GM18870 (cell line): ENCODE measurements around the gene LOXHD1.

Source experiments
- ATAC-seq: cut with Tn5 transposase; IDR thresholded peaks from one replicate; pipeline ENCODE4 v1.9.1; 2021; ENCODE audit warnings: moderate library complexity; ENCODE audit not compliant: unreplicated experiment

LOXHD1 gene

DNA sequence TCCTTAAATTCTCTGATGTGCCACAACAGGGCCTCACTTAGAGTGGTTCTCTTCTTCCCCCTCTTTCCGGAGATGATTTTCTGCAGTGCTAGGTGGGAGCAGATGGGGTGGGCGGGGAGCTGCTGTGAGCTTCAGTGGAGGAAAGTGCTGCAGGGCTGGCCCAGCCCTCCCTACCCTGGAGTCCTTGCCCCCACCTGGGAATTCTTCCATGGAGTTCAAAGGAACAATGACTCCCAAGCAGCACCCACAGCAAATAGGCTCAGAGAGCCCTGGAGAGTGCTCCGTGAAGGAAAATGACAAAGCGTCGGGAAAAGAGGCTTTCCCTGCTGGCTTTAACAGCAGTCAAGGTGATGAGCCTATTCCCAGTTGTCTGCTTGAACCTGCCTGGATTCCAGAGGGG is 28.8 kb downstream of the LOXHD1 start:
- no peak for ATAC-seq

DNA sequence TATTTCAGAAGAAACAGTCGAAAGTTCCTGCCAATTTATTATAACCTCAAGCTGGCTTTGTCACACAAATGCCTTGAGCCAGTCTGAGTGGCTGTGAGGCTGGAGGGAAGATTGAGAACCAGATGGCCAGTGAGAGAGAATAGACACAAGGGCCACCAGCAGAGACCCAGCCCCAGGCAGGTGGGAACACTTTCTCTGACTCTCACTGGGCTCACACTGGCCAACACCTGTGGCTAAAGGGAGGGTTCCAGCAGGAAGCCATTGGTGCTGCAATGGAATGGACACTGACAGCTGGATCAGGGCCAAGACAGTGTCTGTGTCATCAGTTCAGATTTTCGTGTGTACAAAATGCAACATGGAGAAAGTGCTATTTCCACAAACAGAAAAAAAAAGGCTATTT is 29.9 kb downstream of the LOXHD1 start:
- ATAC-seq, result no peak

DNA sequence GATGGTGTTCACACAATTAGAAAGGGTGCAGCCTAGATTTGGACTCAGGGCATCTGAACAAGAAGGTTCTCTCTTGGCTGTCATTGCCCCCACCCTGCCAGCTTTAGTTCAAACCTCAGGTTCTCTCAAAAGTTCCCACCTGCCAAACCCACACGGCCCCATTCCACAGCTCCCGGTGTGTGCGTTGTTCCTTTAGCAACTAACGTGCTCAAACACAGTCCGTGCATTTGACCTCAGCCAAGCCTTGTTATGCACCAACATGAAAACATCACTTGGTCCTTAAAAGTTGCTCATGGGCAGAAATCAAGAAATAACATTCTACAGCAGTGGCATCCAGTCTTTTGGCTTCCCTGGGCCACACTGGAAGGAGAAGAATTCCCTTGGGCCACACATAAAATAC is 32.0 kb downstream of the LOXHD1 start:
- no peak for ATAC-seq

DNA sequence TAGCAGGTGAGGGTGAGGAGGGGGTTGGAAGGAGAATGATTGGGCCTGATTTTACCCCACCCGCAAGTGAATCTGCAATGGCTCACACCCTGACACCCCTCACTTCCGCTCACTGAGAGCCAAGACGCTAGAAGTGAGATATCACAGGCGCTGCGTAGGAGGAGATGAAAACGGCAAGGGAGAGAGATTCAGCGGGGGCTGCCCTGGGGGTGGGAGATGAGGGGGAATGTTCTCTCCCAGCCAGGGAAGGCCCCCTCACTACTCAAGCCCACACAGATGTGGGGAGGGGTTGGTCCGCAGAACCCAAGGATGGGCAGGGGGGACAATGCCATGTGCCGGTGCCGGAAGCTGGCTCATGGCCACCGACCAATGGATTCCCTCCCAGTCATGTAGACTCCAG is 32.9 kb downstream of the LOXHD1 start:
- no peak for ATAC-seq

DNA sequence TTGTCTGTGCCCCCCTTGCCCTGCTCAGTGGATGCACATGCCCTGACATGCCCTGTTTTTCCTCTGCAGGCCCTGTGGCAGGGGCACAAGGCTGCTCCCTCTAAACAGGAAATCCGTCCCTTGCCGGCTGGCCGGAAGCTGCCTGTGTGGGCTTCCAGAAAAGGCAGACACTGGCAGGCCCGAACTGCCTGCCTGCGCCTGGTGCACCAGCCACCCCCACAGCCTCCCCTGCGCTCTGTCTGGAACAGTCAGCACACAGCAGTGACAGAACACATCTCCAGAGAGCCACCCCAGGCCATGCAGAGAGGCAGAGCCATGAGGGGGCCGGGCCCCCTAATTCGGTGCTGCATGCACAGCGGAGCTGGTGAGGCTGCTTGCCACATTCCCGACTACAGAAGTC is 33.5 kb downstream of the LOXHD1 start:
- no peak for ATAC-seq

DNA sequence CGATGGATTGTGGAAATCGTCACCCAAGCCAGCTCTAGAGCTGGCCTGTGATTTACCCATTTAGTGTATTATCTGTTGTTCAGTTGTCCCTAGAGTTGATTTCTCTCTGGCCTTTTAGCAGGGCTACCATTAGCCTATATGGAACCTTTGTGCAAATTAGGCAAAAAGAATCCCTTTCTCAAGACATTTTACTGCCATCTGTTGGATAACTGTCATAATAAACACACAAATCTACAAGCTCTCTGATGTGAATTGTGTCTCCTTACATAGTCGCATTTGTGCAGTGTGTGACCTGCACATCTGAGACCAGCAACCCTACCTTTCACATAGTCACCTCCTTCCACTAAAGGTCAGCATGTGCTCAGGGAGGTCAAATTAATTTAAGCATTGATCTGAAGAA is 34.0 kb downstream of the LOXHD1 start:
- ATAC-seq, result no peak

DNA sequence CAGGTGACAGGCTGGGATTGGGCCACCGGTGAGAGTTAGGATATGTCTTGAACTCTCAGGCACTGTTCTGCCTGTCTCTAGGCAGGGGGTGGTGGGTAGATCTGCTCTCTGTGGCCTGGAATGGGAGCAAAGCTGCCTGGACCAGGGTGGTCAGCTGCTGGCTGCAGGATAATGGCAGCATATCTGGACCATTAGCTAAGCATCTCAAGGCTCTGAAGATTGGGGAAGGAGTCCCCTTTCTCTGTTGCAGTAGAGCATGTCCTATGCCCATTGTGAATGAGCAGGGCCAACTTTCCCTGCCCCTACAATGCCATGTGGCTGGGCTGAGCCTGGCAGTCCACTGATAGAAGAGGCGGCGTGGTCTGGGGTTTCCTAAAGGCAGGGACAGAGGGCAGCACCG is 34.6 kb downstream of the LOXHD1 start:
- no peak for ATAC-seq

DNA sequence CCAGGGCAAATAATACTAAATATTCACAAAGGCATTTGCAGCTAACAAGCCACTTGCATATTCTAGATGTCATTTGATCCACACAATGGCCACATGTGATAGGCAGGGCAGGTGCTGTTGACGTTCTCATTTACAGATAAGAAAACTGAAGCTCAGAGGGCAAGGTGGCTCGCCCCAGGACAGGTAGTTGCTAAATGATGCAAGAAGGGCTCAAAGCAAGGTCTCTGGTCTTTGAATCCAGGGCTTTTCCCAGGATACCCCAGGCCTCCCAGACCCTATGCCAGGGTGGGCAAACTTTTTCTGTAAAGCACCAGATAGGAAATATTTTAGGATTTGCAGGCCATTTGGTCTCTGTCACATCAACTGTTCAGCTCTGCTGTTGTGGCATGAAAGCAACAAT is 35.1 kb downstream of the LOXHD1 start:
- ATAC-seq, result no peak

DNA sequence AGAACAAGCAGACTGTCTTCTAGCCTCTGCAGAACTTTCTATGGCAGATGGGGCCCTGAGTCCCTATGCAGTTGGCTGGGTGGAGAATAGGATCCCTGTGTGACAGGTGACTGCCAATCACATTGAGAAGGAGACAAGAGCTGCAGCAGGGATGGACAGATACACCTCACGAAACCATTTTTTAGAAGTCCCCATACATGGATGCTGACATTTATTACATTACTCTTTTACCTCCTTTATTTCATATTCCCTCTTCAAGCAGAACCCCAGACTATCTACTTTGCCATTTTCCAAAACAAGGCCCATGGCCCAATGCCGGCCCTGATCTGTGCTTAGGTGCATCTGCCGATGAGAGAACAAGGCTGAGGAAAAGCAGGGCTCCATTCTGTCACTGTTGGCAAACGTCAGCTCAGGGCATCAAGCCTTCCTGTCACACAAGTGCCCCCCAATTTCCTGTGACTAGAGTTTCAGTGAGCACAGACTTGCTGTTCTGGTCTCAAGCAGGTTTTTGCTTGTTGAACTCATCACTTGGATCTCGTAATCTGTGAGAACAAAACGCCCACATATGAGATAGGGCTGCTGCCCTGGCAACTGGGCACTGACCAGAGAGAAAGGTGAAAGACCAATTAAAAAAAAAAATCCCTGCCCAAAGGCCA is 35.8 kb downstream of the LOXHD1 start:
- ATAC-seq, result no peak

DNA sequence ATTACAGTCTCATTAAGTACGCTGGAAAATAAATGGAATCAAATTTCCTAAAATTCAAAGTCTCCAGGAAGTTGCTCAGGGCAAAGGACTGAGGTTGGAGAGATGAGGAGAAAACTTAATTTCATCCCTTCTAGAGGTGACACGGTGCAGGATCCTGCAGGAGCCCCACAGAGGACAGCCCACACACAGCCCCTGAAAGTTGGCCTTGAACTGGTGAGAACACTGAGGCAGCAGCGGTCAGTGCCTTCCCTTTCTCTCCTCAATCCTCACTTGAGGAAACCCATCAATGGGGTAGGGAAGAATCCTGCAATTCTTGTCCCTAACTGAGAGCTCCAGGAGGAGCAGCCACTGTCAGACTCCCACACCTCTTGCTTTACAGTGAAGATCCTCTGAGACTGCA is 37.5 kb downstream of the LOXHD1 start:
- no peak for ATAC-seq

DNA sequence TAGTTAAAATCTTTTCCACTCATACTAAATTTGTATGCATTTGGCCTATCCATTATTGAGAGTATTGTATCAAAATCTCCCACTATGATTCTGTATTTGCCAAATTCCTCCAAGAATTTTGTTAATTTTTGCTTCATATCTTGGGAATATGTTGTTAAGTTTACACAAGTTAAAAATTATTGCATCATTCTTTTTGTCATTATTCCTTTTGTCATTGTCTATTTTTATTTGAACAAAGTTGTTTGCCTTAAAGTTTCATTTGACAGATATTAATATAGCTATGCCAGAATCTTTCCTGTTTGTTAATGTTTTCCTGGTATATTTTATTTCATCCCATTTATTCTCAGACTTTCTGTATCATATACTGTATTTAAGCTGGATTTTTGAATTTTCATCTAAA is 41.3 kb downstream of the LOXHD1 start:
- no peak for ATAC-seq

DNA sequence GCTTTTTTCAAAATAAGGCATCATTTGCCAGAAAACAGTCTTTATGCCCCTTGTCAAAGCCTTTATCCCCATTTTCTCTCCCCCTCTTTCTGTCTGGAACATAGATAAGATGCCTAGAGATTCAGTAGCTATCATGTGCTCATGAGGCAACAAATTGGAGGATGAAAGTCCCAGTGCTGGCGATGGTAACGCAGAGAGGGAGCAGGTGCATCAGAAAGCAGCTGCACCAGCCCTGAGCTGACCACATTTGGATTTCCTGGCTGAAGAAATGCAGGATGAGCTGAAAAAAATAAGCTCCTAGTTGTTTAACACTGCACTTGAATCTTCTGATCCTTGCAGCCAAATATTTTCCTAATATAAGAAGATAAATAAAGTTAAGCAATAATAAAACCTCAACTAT is 48.0 kb downstream of the LOXHD1 start:
- no peak for ATAC-seq

DNA sequence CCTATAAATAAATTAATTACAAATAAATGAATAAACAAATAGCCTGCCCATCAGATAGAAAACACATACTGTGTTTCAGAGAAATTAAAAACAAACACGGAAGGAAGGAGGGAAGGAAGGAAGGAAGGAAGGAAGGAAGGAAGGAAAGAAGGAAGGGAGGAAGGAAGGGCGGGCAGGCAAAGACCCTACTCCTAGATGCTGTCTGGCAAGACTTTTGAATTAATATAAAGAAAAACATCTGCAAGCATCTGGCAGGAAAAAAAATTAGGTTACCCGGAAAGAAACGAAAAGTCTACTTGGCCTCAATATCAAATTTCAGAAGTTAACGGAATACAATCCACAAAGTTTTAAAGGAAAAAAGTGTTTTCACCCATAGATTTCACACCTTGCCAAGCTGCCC is 49.1 kb downstream of the LOXHD1 start:
- ATAC-seq, result no peak

DNA sequence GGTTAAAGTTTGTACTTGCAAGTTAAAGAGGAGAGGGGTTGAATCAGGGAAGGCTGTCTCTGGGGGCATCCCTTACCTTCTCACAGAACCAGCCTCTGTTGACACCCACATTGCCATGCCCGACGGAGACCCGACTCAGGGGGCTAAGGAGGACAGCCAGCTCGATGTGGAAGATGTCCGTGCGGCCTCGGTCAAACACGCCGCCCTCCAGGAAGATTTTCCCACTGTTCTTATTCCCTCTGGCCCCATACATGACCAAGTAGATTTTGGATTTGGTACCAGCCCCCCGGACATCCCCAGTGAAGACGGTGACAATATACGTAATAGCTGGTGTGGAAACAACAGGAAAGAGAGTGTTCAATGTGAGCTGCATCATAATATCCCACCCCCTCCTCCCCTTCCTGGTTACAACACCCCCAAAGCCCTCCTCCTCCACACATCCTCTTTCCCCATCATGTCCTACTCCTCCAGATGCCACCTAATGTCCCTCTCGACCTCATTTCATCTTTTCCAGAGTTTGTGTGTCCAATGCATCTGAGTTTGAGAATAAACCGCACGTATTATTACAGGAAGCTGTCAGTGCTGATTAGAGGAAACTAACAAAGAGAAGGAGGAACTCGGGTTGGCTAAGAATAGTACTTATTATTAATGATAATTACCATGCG is 55.7 kb downstream of the LOXHD1 start:
- ATAC-seq, result no peak

DNA sequence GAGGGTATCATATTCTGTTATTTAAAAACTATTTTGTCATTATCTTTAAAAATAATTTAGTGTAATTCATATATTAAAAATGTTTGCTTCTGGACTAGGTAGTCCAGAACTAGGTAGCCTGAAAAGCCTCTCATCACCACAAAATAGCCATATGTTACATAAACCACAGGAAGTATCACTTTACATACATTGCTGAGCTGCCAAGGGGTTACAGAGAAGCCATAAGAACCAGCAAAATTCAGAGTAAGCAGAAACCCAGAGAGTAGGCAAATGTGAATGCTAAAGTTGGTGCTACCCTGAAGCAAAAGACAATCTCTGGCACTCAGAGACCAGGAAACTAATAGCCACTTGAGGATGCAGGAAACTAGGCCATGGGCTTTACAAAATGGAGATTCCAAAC is 60.9 kb downstream of the LOXHD1 start:
- no peak for ATAC-seq

DNA sequence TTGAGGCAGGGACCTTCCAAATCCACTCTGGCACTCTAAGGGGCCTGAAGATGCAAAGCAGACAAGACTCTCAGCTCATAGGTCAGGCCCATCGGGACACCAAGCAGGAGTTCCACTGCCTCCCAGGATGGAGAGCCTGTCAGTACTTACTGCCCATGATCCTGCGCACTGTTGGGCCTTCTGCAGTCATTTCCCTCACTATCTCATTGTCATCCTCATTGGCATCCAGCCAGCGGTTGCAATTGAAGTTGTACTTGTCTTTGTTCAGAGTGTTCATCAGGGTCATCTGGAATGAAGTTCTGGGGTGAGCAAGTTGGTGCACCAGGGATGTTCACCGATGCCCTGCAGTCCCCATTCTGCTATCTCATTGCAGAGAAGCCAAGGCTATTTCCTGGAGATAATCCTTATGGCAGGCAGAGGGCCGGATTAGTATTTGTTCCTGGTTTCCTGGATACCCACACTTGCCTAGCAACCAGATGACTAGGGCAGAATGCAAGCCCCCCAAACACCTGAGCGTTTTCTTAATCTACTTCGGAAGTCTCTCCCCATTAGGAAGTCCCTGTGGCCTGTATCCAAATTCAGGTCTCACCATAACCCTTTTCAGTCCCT is 65.1 kb downstream of the LOXHD1 start:
- ATAC-seq, result no peak

DNA sequence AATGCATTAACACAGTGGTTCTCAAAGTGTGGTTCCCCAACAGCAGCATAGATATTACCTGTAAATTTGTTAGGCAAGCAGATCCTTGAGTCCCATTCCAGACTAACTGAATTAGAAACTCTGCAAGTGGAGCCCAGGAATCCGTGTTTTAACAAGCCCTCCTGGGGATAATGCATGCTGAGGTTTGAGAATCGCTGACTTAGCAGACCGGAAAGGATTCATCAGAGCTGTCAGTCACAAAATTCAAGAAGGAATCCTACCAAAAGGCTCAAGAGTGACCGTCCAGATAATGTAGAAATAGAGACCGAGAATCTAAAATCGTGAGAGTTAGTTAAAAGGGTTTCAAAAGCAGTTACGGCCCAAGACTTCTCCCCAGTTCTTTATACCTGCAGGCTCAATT is 66.9 kb downstream of the LOXHD1 start:
- ATAC-seq, result no peak

DNA sequence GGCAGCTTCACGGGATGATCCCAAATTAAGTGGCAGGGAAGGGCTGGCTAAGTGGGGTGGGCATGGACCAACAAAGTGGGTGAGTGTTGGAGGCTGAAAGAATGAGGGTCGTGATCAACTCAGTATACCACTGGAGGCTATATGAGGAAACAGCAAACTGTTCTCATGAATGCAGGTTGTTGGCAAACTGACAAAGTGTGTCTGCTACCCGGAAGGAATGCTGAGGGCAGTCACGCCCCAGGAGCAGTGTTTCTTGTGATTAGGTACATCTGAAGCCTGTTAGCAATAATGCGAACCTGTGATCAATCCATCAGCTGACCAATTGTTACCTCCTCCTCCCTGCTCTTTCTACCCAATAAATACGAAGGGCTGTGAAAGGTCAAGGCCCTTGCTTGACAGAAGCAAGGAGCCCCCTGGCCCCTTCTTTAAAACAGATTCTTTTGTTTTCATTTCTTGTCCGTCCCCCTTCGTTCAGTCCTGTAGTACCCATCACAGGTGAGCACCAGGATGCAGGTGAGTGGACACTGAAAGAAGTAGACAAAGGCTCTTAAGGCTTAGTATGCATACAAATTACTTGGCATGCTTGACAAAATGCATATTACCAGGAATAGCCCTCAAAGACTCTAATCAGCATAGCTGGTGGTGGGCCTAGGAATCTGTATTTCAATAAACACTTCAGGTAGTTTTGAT is 67.9 kb downstream of the LOXHD1 start:
- ATAC-seq, result no peak

DNA sequence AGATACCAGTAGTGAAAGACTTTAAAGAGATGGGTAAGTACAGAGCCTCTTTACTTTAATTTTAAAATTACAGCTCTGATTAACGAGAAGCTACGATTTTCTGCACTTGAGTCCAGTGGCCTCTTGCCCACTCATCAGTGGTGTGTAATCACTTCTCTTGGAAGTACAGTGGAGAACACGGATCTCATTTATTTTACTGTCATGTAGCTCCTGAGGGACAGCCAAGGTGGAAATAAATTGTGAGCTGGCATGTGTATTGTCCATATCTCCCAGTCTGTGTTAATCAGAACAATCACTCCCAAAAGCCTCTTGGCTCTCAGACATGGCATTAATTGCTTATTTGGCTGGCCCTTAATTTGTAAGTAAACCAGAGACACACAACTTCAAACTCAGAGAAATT is 69.4 kb downstream of the LOXHD1 start:
- ATAC-seq, result no peak

DNA sequence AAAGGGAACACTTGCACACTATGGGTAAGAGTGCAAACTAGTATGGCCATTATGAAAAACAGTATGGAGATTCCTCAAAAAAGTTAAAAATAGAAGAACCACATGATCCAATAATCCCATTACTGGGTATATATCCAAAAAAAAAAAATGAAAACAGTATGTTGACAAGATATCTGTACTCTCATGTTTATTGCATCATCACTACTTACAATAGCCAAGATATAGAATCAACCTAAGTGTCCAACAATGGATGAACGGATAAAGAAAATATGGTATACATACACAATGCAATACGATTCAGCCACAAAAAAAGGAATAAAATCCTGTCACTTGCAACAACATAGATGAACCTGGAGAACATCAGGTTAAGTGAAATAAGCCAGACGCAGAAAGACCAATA is 73.3 kb downstream of the LOXHD1 start:
- no peak for ATAC-seq

DNA sequence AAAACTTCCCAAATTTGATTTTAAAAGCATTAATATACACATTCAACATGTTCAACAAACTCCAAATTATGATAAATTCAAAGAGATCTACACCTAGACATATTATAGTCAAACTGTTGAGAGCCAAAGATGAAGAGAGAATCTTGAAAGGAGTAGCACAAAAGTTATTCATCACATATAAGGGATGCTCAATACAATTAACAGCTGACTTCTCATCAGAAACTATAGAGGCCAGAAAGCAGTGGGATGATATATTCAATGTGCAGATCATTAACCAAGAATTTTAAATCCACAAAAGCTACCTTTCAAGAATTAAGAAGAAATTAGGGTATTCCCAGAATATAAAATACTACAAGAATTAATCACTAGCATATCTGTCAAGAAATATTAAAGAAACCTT is 75.4 kb downstream of the LOXHD1 start:
- ATAC-seq, result no peak

DNA sequence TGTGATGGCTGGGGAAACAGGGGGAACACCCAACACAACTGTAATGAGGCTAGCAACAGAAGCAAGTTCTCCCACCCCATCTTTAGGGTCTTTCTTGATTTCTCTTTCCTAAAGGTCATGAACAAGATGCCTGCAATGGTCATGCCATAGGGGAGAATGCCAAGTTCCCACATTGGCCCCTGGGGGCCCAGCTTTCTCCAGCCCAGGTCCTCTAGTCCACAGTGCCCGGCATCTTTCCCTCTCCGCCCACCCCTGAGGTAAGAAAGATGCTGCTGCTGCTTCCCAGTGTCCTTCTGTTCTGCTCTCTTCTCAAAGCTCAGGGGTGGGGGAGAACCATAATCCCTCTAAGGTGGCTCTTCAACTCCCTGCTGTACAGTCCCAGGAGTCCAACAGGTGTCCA is 78.0 kb downstream of the LOXHD1 start:
- no peak for ATAC-seq
